ENCODE data around the gene TRPV5. TPM values are rescaled to one million over a fixed set of nuclear protein-coding genes. Genes with fewer than 3 reads are reported as not detected.

Gene TRPV5
- polyA plus RNA-seq, 2 of the 4 experiments (the other 2 are of a cell fraction) = not detected

DNA sequence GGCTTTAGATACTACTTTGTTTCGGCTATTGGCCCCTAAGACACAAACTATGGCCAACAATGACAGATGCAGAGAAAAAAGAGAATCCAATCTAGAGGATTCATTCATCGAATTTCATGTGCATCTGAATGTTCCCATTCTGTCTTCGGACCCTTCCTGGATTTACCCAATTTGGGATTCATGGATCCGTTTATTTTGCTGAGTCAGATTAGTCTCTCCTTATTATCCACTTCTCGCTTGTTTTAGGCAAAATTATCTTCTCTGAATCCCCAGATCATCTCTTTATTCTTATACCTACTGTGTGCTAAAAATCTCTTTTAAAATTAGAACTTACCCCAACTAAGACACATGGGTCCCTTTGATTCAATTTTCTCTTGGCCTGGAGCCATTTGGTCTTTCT is 54.5 kb downstream of the TRPV5 start:
- ATAC-seq (no peak), FAIRE-seq (no peak), DNase-seq (ENCODE audit: low read depth in 1 of 2, low spot score in 1 of 2) (no peak)
- no peak for TF ChIP-seq HOXA7 (CRISPR knock-in tag; IDR thresholded peaks at IDR 0.05)
- peak; percentile 70 for TF ChIP-seq MAFK (IDR thresholded peaks at IDR 0.05; ENCODE audit: partially characterized antibody)
- 8% methylated on average over 5 of the region's 5 CpGs for WGBS (ENCODE audit: missing lambda C conversion rate)
- Histone ChIP-seq H3K4me3 (no peak overlapping the region), H3K9me3 (no peaks in the 10 kb centered on the region), H3K4me1 (no peaks in the 10 kb centered on the region), H3K27ac (no peak overlapping the region), H3K4me2 (no peak overlapping the region)
- ChIA-PET CTCF (interaction anchor here (0.7 to 1.3 kb wide), 4 partner anchors 13 to 336 kb away, joined by 3 to 5 read pairs (median 4); no protein-coding TSS in a partner anchor), POLR2A (no interaction called here)

DNA sequence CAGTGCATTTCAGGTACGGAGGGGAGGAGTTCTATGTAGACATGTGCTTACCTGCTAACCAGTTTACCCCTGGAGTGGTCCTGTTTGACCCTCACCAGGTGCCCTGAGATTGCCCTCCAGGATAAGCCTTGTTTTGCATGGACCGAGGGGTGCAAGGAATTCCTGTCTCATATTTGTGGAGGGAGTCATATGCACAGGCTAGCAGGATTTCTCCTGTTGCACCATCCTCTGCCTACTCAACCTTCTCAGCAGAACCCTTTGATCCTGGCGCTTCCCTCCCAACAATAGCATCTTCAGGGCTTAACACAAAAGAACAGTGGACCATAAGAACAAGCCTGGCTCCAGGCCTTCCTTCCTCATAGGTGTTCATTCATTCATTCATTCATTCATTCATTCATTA is 55.2 kb downstream of the TRPV5 start:
- 7% methylated on average over 3 of the region's 3 CpGs for WGBS (ENCODE audit: missing lambda C conversion rate)

DNA sequence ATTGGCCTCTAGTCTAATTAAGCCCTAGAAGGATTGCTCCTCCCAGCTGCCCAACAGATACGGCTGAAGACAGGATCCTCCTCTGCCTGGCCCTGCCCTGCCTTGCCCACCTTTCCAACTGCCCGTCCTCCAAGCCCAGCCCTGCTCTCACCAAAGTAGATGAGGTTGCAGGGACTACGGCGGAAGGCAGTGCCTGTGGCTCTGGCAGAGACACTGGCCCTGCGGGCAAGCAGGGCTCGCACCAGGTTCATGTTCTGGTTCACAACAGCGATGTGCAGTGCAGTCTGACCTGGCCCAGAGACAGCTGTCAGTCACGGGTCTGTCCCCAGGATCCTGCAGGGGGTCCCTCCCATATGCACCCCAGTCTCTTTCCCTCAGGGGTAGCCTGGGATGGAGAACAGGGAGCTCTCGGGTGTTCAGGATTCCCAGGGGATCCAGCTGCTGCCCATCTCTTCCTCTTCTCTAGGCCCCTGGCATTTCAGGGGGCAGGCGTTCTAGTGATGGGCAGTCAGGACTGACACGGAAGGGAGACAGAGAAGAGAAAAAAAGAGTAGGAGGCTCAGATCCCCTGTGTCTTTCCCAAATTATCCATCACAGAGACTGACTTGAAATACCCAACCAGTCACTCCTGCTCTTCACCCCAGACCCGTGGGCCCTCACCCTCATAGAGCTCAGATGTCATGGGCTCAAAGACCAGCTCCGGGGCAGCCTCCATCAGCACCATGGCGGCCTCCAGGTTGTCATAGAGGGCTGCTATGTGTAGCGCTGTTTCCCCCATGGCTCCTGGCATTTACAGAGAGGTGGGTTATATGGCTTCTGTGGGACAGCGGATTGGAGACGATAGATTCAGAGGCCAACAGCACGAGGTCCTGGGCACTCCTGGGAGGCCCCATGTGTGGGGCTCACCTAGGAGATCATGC is 56.3 kb downstream of the TRPV5 start:
- Histone ChIP-seq H3K27ac (no peak overlapping the region), H3K4me3 (no peak overlapping the region), H3K4me1 (no peaks in the 10 kb centered on the region), H3K9me3 (no peaks in the 10 kb centered on the region), H3K4me2 (no peak overlapping the region)
- CTCF ChIA-PET = interaction anchor here (0.8 to 0.9 kb wide), 2 partner anchors 10 to 422 kb away, joined by 3 to 4 read pairs; no protein-coding TSS in a partner anchor
- no peak for TF ChIP-seq KDM5A (IDR thresholded peaks at IDR 0.05)
- TF ChIP-seq, protein P1, sequence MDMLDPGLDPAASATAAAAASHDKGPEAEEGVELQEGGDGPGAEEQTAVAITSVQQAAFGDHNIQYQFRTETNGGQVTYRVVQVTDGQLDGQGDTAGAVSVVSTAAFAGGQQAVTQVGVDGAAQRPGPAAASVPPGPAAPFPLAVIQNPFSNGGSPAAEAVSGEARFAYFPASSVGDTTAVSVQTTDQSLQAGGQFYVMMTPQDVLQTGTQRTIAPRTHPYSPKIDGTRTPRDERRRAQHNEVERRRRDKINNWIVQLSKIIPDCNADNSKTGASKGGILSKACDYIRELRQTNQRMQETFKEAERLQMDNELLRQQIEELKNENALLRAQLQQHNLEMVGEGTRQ (IDR thresholded peaks at IDR 0.05) = no peak
- no peak for TF ChIP-seq ZC3H11A (IDR thresholded peaks at IDR 0.05)
- TF ChIP-seq CEBPB (IDR thresholded peaks at IDR 0.05) = no peak
- TF ChIP-seq, protein P2, sequence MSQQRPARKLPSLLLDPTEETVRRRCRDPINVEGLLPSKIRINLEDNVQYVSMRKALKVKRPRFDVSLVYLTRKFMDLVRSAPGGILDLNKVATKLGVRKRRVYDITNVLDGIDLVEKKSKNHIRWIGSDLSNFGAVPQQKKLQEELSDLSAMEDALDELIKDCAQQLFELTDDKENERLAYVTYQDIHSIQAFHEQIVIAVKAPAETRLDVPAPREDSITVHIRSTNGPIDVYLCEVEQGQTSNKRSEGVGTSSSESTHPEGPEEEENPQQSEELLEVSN (IDR thresholded peaks at IDR 0.05; ENCODE audit: borderline replicate concordance, low read depth) = no peak
- TF ChIP-seq ZNF302 (CRISPR knock-in tag; IDR thresholded peaks at IDR 0.05) = no peak
- TF ChIP-seq HOXA7 (CRISPR knock-in tag; IDR thresholded peaks at IDR 0.05) = no peak
- no peak for TF ChIP-seq RNF2 (IDR thresholded peaks at IDR 0.05; ENCODE audit: borderline replicate concordance, low read depth)
- no peak for TF ChIP-seq ZSCAN20 (CRISPR knock-in tag; IDR thresholded peaks at IDR 0.05)
- TF ChIP-seq HOXB13 (CRISPR knock-in tag; IDR thresholded peaks at IDR 0.05; ENCODE audit: low read depth) = no peak
- no peak for TF ChIP-seq BHLHE40 (IDR thresholded peaks at IDR 0.05; ENCODE audit: low read depth, low read length)
- POLR2A ChIA-PET = no interaction called here
- no peak for ATAC-seq
- FAIRE-seq = no peak
- 33% methylated on average over 17 of the region's 18 CpGs for WGBS (ENCODE audit: missing lambda C conversion rate)
- no peak for DNase-seq (ENCODE audit: low read depth in 1 of 2, low spot score in 1 of 2)

More for the DNA sequence above, 55.2 kb downstream of the TRPV5 start:
- TF ChIP-seq, protein P2 (IDR thresholded peaks at IDR 0.05; ENCODE audit: borderline replicate concordance, low read depth) = no peak
- TF ChIP-seq ZFP36 (IDR thresholded peaks at IDR 0.05; ENCODE audit: borderline replicate concordance, partially characterized antibody) (no peak), ZNF302 (CRISPR knock-in tag; IDR thresholded peaks at IDR 0.05) (no peak), NPAS2 (CRISPR knock-in tag; IDR thresholded peaks at IDR 0.05; ENCODE audit: borderline replicate concordance) (no peak), MAZ (IDR thresholded peaks at IDR 0.05; ENCODE audit: borderline replicate concordance, low read depth, low read length) (no peak), CBX8 (IDR thresholded peaks at IDR 0.05) (no peak), FOSB (CRISPR knock-in tag; IDR thresholded peaks at IDR 0.05) (no peak), POLR2AphosphoS2 (conservative IDR thresholded peaks at IDR 0.05; ENCODE audit: low read length) (no peak), SREBF2 (IDR thresholded peaks at IDR 0.05) (no peak)
- TF ChIP-seq, protein P3, sequence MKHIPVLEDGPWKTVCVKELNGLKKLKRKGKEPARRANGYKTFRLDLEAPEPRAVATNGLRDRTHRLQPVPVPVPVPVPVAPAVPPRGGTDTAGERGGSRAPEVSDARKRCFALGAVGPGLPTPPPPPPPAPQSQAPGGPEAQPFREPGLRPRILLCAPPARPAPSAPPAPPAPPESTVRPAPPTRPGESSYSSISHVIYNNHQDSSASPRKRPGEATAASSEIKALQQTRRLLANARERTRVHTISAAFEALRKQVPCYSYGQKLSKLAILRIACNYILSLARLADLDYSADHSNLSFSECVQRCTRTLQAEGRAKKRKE (CRISPR knock-in tag; IDR thresholded peaks at IDR 0.05; ENCODE audit: low read depth) = no peak
- Histone ChIP-seq H3K27ac (no peak overlapping the region), H3K4me1 (no peaks in the 10 kb centered on the region), H3K4me2 (no peak overlapping the region), H3K4me3 (no peak overlapping the region), H3K9me3 (no peaks in the 10 kb centered on the region)
- POLR2A ChIA-PET = no interaction called here
- CTCF ChIA-PET = interaction anchor here (0.6 kb wide), 1 partner anchor 64 kb away, joined by 3 read pairs; no protein-coding TSS in a partner anchor
- no peak for ATAC-seq
- DNase-seq (ENCODE audit: low read depth in 1 of 2, low spot score in 1 of 2) = no peak
- no peak for FAIRE-seq

All from A549 (cell line).